Right renal cortex interstitium (tissue), 3 donors: ENCODE data around the gene NHS. TPM values are rescaled to one million over a fixed set of nuclear protein-coding genes. Genes with fewer than 3 reads are reported as not detected.
"Not testable (repeated sequence)": the region's sequence is repeated elsewhere in the genome, so short reads cannot be mapped to it uniquely, and the experiment has no call there.

Source experiments
- DNase-seq, 3 donors: peaks; one replicate each; pipeline ENCODE4 v3.0.0-alpha.2; 2013; ENCODE audit warnings: low read depth in 3 of 3, low spot score in 2 of 3
- polyA plus RNA-seq, 3 donors: library from polyadenylated mRNA; unstranded; fragments of 120-200 nt; gene quantifications; one replicate each; pipeline ENCODE4 v1.2.1, GENCODE V29; 2013; ENCODE audit not compliant: insufficient read length in 3 of 3

The NHS gene
- polyA plus RNA-seq, 3 donors: 14.0 to 20.2 (median 17.7) TPM

DNA sequence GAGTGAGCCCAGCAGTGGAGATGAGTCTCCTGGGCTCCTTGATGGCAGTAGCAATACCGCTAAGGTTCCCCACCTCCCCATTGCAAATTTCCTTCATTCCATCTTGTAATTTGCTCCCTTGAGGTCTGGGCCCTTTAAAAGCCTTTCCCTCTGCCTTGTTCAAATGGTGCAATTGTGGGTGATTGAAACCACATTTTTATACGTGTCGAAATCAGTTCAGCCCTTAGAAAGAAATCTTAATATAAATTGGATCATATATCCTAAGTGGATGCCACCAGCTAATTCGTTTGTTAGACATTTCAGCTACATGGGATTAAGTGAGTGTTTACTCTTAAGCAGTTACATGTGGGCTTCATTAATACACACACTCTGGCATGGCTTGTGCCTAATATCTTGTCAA lies 68.6 kb downstream of the NHS start:
- no peak for DNase-seq

DNA sequence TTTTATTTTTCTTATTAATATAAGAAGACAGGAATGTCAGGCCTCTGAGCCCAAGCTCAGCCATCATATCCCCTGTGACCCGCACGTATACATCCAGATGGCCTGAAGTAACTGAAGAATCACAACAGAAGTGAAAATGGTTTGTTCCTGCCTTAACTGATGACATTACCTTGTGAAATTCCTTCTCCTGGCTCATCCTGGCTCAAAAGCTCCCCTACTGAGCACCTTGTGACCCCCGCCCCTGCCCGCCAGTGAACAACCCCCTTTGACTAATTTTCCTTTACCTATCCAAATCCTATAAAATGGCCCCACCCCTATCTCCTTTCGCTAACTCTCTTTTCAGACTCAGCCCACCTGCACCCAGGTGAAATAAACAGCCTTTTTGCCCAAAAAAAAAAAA lies 71.3 kb downstream of the NHS start:
- DNase-seq: not testable (repeated sequence)

DNA sequence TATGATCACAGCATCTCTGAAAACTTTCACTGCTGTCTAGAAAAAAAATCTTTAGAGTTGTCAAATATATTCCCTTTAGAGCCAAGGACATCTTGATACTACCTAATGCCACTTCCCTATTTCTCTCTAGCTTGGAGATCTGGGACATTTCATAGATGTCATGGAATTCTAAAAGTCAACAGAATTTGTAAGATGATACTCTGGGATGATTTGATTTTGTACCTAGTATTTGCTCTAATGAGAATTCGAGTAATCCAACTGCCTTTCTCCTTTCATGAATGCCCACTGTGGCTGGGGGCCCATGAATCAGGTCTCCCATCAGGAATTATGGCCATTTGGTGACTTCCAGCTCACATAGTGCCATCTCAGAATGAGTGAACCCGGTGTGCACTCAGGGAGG lies 73.2 kb downstream of the NHS start:
- DNase-seq: no peak

DNA sequence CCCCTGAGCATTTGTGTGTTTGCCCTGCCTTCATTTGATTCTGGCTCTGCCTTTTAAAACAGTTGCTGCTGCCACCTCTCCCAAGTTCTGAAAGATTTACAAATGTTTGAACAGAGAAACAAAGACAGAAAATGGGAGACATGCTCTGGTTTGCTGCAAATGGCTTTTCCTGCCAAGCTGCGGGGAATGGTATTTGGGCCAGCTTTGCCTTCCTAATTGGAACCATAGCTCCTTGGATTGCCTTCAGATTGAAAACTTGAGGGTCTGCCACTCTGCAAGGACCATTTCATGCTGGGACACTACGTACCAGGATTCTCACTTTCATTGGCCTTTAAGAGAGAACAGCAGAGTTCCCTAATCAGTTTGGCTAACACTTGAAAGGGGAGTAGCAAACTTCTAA lies 74.9 kb downstream of the NHS start:
- no peak for DNase-seq

DNA sequence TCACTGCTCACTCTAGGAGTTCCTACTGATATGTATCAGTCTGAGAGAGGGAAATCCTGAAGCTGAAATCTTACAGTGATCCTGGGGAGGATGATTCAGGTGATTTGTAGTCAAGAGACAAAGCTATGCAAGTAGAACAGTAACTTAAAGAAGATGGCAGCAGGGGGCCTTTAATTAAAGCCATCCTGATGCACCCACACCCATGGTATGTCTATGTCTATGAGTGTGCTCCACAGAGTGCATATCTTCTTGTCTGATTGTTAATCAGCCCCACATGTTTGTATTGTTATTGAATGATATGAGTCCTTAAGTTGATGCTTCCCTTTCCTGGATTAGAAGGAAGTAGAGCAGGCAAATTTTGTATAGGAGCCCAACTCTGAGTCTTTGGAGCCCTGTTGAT lies 78.8 kb downstream of the NHS start:
- DNase-seq: no peak

DNA sequence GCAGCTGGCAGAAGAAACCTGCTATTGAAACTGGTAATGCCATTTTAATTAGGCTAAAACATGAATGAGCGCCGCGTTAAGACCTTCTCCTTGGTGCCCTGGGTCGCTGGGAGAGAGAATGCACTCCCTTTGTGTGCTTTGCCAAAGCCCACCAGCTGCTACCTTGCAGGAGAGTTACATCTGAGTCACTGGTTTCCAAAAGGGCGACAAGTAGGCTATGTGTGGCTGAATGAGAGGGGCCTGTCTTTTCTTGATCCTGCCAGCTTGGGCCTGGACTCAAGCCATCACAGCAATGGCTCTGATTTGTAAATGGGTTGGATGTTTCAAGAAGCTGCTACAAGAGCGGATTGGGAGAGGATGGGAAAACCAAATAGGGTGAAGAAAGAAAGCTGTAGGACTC lies 81.5 kb downstream of the NHS start:
- DNase-seq: no peak

DNA sequence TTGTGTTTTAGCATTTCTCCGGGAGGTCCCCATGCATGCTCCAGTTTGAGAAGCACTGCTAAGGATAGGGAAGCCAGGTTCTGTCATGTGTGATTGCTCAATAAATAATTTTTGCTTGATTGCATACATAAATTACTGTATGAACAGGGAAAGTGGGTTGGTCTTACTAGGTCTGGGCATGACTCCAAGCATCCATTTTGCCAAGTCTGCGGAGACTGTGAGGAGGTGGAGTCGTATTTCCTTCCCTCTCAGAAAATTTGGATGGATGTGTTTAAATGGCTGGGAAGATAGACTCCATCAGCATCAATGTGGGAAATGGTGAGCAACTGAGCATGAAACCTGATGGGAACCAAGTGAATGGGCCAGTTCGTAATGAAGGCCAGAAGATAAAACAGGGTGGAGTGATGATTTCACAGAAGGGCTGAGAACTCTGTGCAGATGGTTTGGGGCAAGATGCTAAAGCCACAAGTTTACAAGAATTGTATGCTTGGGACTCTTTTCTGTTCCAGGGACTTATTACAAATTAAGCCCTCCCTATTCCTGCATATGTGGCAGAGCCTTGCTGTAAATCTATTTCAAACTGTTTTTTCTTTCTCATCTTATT lies 84.1 kb downstream of the NHS start:
- DNase-seq: no peak

DNA sequence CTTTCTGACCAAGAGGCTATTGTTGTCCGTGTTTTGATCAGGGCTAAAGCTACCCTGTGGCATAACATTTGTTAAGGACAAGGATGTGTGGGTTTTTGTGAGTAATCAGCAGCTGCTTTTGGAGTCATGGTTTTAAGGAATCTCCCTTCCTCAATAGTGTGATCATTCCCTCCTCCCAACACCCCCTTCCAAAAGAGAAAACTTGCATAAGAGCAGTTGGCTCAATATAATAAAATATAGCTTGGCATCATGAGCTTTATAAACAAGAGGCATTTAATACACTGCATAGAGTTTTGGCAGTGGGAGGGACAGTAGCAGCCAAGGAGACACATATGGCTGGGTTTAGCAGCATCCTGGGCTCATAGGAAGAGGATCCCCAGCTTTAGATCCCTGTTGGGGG lies 84.7 kb downstream of the NHS start:
- no peak for DNase-seq

DNA sequence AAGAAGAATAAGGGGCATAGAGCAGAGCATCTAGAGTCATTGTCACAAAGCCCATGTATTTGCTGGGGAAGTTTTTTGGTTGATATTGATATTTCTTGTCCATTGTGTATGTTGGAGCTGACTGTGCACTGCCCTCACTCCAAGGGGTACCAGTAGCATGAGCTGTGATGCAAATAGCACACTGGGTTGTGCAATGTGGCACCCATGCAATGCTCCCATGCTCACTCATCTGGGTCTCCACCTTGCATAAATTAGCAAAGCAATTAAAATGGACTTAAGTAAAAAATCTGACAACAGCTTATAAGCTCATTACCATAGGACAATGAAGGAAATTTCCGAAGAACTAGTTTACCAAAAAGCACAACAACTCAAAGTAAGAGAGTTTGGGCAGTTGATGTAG lies 87.9 kb downstream of the NHS start:
- no peak for DNase-seq

DNA sequence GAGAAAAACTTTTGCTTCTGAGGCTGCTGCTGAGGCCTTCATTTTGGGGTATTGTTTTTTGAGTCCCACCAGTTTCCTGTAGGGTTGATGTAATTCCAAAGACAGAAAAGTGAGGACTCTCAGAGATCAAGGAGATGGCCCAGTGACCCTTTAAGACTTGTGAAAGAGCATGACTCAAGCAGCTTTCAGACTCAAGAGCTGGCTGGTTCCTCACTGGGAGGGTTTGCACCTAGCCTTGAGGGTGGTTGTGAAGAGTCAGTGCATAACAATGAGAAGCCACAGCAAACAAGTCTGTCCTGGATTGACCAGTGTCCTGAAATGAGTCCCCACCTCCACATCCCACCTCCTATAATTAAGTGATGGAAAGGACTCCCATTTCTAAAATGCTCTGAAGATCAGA lies 89.2 kb downstream of the NHS start:
- no peak for DNase-seq

DNA sequence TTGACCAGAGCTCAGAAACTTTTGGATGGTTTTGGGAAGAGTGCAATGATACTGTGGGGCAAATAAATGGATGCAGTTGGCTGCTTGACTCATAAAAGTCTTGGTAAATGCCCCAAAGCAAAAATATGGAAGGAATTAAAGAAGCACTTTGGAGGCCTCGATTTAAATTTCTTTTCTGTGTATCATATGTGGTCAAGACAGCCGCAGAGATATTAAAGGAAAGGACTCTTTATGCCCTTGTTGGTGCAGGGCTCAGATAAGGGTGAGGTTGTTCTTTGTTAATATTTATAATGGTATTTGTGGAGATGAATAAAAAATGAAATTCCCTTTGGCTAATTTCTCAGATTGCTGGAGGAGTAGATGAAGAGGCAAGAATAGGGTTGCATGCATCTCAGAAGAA lies 90.2 kb downstream of the NHS start:
- DNase-seq: no peak

DNA sequence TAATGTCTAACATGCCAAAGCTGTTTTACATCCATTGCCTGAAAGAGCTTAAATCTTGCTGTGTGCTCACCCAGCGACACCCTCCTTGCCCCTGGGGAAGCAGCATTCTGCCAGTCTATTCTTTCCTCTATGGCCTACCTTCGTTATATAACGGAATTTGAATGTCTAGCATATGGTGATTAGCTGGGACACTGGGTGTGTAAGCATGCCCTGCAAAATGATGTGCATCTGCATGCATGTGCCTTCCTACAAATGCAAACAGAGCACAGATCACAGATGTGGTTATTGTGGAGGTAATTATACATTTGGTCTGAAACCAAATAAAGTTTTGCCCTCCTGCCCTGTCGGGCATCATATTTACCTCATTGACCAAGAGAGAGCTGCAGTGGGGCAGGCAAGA lies 90.8 kb downstream of the NHS start:
- DNase-seq: no peak

DNA sequence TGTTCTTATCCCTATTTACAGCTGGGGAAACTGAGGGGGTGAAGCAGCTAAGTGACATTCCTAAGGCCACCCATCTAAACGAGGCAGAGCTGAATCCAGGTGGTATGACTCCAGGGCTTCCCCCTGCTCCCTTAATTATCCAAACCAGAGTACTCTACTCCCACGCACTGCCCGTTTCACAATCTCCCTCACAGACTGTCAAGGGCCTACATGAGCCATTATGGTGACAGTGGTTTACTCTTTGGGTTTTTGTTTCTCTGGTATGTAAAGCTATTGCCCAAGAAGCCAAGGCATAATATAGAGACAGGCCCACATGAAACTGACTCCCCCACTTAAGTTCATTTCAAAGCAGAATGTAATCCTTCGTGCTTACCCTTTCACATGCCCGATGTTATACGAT lies 95.1 kb downstream of the NHS start:
- DNase-seq: no peak

DNA sequence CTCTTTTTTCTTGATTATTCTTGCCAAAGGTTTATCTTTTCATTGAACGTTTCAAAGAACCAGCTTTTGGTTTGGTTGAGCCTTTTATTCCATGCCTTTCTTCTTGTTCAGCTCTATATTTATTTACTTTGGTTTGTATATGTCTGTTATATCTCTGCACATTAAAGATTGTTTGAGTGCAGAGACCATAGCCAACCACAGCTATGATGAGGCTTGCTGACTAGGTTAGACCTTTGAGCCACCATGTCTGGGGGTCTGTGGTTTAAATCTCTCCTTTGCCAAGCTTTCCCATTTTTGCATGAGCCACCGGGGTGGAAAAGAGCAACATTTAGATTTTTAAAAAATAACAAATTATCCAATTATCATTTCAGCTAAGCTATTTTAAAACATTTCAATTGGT lies 96.1 kb downstream of the NHS start:
- no peak for DNase-seq

DNA sequence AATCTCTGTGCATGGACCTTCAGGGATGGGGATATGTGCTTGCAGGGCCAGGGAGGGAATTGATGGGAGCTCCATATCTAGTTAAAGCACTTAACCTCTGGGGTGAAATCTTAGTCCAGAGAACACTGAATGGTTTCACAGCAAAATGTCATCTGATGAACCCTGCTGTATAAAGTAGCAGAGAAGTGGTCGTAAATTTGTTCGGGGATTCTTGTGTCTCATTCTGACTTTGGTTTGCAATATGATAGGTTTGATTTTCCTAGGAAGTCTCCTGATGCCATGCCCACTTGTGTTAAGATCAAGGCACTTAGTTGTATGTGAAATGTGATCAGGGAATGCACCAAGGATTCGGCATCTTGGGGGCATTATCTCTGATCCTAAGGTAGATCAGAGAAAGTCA lies 96.9 kb downstream of the NHS start:
- DNase-seq: no peak

DNA sequence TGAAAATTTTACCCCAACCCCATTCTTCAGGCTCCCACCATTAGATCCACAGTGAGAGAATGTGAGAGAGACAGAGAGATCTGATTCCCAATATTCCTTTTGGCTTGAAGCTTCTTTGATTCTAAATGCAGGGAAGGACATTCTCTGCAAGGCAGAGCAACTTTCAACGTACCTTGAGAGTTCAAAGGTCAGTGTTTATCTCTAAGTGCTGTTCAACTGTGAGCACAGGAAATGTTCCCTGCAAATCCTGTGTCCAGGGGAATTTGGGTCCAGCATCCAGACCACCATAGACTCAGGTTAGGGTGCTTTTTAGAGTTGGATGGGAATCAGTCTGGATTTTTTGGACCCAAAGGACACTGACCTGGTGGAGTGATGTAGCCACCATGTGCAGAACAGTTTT lies 97.4 kb downstream of the NHS start:
- no peak for DNase-seq

DNA sequence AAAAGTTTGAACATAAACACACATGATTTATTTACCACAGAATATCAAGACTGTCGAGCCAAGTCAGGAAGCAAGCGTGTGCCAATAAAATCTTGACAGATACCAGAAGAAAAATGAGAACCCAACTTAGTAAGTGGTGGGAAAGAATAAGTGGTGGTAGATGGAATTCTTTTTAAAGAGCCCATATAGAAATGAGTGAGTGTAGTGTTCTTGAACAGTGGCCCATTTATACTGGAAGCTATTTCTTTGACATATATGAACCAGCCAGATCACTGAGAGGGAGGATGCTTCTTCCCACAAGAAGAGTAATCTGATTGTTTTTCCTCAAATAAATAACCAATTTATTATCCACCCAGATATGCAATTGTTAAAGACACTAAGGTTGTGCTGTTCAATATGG lies 98.0 kb downstream of the NHS start:
- no peak for DNase-seq

DNA sequence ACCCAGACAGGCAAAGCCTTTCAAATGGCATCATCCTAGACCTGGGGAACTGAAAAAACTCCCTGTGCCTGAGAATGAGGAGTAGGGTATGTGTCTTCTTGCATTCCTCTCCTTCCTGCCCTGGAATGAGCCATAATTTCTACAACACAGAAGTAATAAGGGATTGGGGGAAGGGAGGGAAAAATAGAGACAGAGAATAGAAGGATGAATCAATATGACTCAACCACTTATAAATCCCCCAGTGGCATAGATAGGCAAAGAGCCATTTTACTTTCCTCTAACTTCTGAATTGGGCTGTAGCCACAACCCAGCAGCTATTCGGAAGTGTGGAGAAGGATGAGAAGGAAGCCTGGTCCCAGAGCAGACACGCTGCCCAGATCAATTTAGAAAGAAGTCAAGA lies 99.9 kb downstream of the NHS start:
- no peak for DNase-seq

DNA sequence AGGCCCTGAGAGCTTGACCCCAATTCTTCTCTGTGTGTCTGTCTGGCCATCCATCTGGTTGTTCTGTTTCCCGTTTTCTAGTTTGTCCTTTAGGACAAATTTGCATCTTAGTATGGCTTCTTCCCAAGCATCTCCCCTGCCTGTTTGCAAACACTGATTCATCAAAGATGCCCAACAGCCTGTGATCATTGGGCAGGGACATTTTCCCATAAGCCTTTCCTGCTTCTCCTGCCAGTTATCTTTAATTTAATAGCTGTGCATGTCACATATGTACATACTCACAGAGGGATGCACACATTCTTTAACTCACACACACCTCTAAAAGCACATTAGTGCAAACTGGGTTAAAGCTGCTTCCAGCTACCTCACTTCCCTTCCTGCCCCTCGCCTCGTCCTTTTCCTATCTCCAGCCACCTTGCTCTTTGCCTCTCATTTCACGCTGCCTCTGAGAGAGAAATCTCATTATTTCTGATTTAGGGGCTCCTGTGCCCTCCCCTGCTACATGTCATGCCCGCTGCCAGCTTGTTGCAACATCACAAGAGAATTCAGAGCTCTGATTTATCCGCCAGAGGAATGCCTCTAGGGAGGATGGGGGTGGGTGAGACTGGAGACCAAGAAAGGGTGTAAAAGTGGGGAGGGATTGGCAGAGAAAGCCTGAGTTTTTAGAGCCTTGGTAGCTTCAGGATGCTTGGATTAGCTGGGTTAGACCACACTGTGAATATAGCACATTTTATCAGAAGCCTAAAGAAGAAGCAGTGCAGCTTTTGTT lies 100.6 kb downstream of the NHS start:
- no peak for DNase-seq

DNA sequence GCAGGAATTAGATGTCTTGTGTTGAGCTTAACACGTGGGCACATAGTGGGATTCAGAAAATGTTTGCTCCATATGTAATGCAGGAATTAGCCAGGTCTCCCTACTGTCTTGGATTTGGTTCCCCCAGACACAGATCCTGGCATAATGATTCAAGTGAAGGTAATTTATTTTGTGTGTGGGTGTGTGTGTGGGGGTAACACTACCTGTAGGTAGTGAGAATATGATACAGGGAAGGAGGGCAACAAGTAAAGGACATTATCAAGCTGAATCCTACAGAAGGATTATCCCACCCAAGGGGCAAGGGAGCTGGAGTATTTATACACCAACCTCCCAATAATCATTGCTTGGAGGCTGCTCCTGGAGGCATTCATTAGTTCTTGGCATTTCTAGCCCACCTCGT lies 101.4 kb downstream of the NHS start:
- DNase-seq: no peak

DNA sequence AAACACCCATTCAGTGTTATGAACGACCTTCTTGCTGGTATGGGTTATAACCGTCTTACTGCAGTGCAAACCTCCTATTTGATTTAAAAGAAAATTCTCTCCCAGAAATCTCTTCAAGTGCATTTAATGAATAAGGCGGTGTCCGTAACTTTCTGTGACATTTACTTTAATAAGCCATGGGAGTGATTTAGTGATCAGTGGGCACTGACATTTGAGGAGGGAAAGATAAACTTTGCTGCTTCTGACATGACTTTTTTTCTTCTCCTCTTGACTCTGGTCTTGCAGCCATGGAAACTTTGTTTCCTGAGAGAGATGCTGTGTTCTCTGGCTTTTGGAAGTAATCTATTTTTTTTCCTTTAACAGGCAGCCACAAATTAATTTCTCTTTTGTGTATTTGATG lies 106.1 kb downstream of the NHS start:
- DNase-seq: no peak

DNA sequence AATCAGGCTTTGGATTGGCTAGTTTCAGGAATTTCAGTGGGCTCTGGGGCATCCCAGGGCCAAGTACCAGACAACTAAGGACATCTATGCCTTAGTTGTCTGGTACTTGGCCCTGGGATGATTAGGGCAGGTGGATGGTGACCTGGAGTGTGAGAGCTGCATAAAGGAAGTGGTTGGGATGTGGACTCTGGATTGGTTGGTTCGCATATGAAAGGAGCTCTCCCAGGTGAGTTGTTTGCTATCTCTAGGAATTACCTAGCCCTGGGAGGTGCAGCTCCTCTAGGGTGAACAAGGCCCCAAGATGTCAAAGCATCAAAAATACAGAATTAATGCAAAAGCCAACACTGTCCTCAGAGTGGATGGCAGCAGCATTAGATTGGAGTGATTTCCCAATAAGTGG lies 109.6 kb downstream of the NHS start:
- DNase-seq: no peak

DNA sequence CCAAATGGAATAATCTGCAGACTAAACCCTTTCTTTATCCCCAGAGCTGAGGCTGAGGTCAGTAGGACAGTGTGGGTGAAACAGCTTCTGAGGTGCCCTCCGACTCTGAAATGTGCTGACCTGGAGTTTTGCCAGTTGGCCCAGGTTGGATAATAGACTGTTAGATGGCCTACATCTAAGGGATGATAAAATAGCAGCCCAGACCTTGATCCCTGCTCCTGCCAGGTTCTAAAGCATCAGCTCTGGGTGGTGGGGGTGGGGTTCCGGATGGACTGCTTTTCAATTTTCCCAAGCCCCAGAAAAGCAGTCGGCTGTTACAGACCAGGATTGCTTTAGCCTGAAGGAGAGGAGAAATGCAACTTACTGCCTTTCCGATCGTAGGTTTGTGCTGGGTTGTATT lies 110.4 kb downstream of the NHS start:
- no peak for DNase-seq
